ENCODE results near the gene IRX5. TPM values are rescaled to one million over a fixed set of nuclear protein-coding genes. Genes with fewer than 3 reads are reported as not detected.

The IRX5 gene
- total and polyA plus RNA-seq, 10 donors, result not detected

- H3K27me3 ChIP-seq (replicated peaks in 1 of 7), result peaks cover 19 to 100% (median 85%) of the 10 kb centered on the region in 7 donors
- intact Hi-C loops (cut with DNase I; ENCODE audit: low total_unique reads), result no loop called here
Measured at GRCh38 chr16:54938212-54939028, 7.8 kb downstream of the IRX5 start.

DNA sequence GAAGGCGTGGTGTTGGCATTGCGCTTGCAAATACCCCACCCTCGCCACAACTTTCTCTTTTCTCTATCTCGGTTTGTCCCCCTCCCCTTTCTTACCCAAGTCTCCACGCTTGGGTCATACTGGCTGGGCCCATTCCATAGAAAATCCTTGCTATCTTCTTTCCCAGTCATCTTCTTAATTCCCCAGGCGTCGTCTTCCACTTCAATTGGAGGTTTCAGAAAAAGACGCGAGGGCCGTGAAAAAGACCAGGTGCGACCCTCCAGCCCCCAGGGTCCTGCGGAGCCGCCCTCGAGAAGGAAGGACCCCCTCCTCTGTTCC, 8.3 kb downstream of the IRX5 start:
- 7 to 14% (median 11%) methylated on average over 14 of the region's 14 CpGs for WGBS, 5 donors
- Histone ChIP-seq H3K36me3 (no peaks in the 10 kb centered on the region), H3K4me3 (no peak overlapping the region), H3K9me3 (peaks cover 0 to 9% (median 0%) of the 10 kb centered on the region in 8 donors), H3K4me1 (peaks cover 12 to 36% (median 31%) of the 10 kb centered on the region in 6 donors), H3K27me3 (replicated peaks in 1 of 7) (peaks cover 19 to 100% (median 79%) of the 10 kb centered on the region in 7 donors), H3K27ac (no peak overlapping the region)
- TF ChIP-seq POLR2AphosphoS5 (IDR thresholded peaks at IDR 0.05) (no peak), POLR2A (IDR thresholded peaks at IDR 0.05) (no peak)
- TF ChIP-seq, protein P1, sequence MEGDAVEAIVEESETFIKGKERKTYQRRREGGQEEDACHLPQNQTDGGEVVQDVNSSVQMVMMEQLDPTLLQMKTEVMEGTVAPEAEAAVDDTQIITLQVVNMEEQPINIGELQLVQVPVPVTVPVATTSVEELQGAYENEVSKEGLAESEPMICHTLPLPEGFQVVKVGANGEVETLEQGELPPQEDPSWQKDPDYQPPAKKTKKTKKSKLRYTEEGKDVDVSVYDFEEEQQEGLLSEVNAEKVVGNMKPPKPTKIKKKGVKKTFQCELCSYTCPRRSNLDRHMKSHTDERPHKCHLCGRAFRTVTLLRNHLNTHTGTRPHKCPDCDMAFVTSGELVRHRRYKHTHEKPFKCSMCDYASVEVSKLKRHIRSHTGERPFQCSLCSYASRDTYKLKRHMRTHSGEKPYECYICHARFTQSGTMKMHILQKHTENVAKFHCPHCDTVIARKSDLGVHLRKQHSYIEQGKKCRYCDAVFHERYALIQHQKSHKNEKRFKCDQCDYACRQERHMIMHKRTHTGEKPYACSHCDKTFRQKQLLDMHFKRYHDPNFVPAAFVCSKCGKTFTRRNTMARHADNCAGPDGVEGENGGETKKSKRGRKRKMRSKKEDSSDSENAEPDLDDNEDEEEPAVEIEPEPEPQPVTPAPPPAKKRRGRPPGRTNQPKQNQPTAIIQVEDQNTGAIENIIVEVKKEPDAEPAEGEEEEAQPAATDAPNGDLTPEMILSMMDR (IDR thresholded peaks at IDR 0.05 in 8 of 11, conservative IDR thresholded peaks at IDR 0.05 in 3 of 11), result no peak
- no peak for DNase-seq
- intact Hi-C loops (cut with DNase I; ENCODE audit: low total_unique reads), result no loop called here

More at GRCh38 chr16:54938212-54939028, 7.8 kb downstream of the IRX5 start:
- no peak overlapping the region for H3K27ac ChIP-seq
- peaks cover 12 to 37% (median 31%) of the 10 kb centered on the region in 6 donors for H3K4me1 ChIP-seq
- H3K9me3 ChIP-seq, result peaks cover 0 to 9% (median 0%) of the 10 kb centered on the region in 8 donors
- H3K4me3 ChIP-seq, result peak overlapping the region in 5 of 8 donors; percentile 10 to 50 (median 11)
- 5 to 9% (median 7%) methylated on average over 27 to 59 of the region's 59 CpGs for WGBS, 5 donors
- DNase-seq, result no peak
- no peaks in the 10 kb centered on the region for H3K36me3 ChIP-seq
- TF ChIP-seq POLR2A (IDR thresholded peaks at IDR 0.05) (no peak), POLR2AphosphoS5 (IDR thresholded peaks at IDR 0.05) (peak; percentile 47 to 60 (median 57))

DNA sequence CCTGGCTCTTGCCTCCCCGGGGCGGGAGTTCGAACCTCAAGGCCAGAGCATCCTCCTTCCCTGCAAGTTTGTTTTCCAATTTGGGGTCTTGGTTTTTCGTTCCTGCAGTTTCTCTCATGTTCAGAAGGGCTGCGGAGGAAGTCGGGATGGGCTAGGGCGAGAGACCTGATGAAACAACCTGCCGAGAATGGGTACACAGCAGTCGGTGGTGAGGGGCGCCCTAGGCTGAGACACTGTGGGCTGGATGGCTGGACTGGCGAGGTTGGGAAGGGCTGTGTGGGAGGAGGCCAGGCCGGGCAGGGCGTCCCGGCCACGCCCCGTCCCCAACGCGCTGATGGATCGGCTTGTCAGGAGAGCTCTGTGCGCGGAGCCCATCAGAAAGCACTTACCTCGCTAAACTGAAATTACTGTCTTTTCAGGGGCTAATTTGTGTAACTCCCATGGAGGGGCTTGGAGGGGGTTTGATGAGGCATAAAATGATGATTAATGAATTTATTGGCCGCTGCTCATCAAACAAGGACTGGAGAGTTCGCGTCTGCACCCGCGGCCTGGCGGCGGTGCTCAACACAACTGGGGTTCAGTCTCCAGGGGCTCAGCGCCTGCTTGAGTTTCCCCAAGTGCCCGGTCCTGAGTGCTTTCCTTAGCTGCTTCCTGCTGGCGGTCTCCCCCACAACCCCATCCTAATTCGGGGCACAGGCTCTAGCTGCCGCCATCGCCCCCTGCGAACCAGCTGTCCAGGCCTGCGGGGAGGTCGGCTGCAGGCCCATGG, 9.0 kb downstream of the IRX5 start:
- Histone ChIP-seq H3K4me1 (peaks cover 12 to 36% (median 31%) of the 10 kb centered on the region in 6 donors), H3K27me3 (replicated peaks in 1 of 7) (peaks cover 18 to 100% (median 72%) of the 10 kb centered on the region in 7 donors), H3K27ac (no peak overlapping the region), H3K9me3 (peaks cover 0 to 7% (median 0%) of the 10 kb centered on the region in 8 donors), H3K36me3 (no peaks in the 10 kb centered on the region), H3K4me3 (no peak overlapping the region)
- DNase-seq, result no peak
- WGBS, 5 donors, result 14 to 32% (median 16%) methylated on average over 32 to 38 of the region's 38 CpGs
- TF ChIP-seq POLR2AphosphoS5 (IDR thresholded peaks at IDR 0.05) (no peak), POLR2A (IDR thresholded peaks at IDR 0.05) (no peak)
- TF ChIP-seq, protein P1 (IDR thresholded peaks at IDR 0.05 in 8 of 11, conservative IDR thresholded peaks at IDR 0.05 in 3 of 11), result no peak
- intact Hi-C loops (cut with DNase I; ENCODE audit: low total_unique reads), result no loop called here

DNA sequence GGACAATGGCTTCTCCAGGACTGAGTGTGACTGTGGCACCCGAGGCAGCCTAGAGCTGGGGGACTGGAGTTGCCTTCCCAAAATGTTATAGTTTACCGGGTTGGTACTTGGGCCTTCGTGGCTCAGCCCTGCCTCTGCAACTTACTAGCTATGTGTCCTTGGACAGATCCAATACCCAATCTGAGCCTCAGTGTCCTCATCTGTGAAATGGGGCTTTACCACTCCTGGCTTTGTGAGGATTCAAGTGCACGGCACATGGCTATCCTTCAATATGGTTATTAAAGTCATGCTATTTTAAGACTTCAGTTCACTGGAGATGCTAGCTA, 9.6 kb downstream of the IRX5 start:
- H3K36me3 ChIP-seq, result no peaks in the 10 kb centered on the region
- no peak overlapping the region for H3K27ac ChIP-seq
- H3K27me3 ChIP-seq (replicated peaks in 1 of 7), result peaks cover 12 to 100% (median 67%) of the 10 kb centered on the region in 7 donors
- peaks cover 12 to 33% (median 31%) of the 10 kb centered on the region in 6 donors for H3K4me1 ChIP-seq
- 47 to 62% (median 51%) methylated on average over 4 of the region's 4 CpGs for WGBS, 5 donors
- H3K4me3 ChIP-seq, result no peak overlapping the region
- H3K9me3 ChIP-seq, result peaks cover 0 to 4% (median 0%) of the 10 kb centered on the region in 8 donors
- no peak for DNase-seq
- intact Hi-C loops (cut with DNase I; ENCODE audit: low total_unique reads), result no loop called here
- TF ChIP-seq POLR2A (IDR thresholded peaks at IDR 0.05) (no peak), POLR2AphosphoS5 (IDR thresholded peaks at IDR 0.05) (no peak)
- TF ChIP-seq, protein P1 (IDR thresholded peaks at IDR 0.05 in 8 of 11, conservative IDR thresholded peaks at IDR 0.05 in 3 of 11), result no peak

Data from spleen (tissue), 11 donors.